Esophagus muscularis mucosa (tissue), 4 donors: ENCODE results near the gene CLCN4. TPM values are rescaled to one million over a fixed set of nuclear protein-coding genes. Genes with fewer than 3 reads are reported as not detected.

Source experiments
- DNase-seq: peaks from one replicate; pipeline ENCODE4 v3.0.0-alpha.2; 2017; ENCODE audit errors: extremely low spot score
- H3K27ac ChIP-seq, 4 donors: fragments of 200-600 bp; sonication (generic); replicated peaks in 1 of 4; 1 replicate in 3 of 4; 2 replicates in 1 of 4; pipeline ENCODE4 v1.5.1; 2016 to 2019; ENCODE audit warnings: mild to moderate bottlenecking in 1 of 4
- H3K27me3 ChIP-seq, 4 donors: fragments of 200-600 bp; sonication (generic); one replicate each; pipeline versions ENCODE4 v1.5.1 to v1.6.0; 2016 to 2019
- H3K36me3 ChIP-seq, 4 donors: fragments of 200-600 bp; sonication (generic); one replicate each; pipeline ENCODE4 v1.5.1; 2016 to 2019
- H3K4me1 ChIP-seq, 4 donors: fragments of 200-600 bp; sonication (generic); one replicate each; pipeline ENCODE4 v1.5.1; 2016 to 2019
- H3K4me3 ChIP-seq, 4 donors: fragments of 200-600 bp; sonication (generic); 1 replicate in 2 of 4; 2 replicates in 2 of 4; pipeline ENCODE4 v1.5.1; 2016 to 2019; ENCODE audit warnings: mild to moderate bottlenecking in 4 of 4, moderate library complexity in 1 of 4
- H3K9me3 ChIP-seq, 4 donors: fragments of 200-600 bp; sonication (generic); 1 replicate in 3 of 4; 2 replicates in 1 of 4; pipeline ENCODE4 v1.5.1; 2016 to 2019
- EP300 ChIP-seq: sonication (generic); formaldehyde crosslinking; IDR thresholded peaks from one replicate; pipeline ENCODE4 v1.6.1; 2017; ENCODE audit warnings: antibody characterized with exemption
- POLR2A ChIP-seq: fragments of 450-650 bp; IDR thresholded peaks from one replicate; pipeline ENCODE4 v1.6.1; 2017; ENCODE audit warnings: antibody characterized with exemption, moderate library complexity, mild to moderate bottlenecking, low read depth
- POLR2AphosphoS5 ChIP-seq, 2 donors: sonication (generic); formaldehyde crosslinking; IDR thresholded peaks; one replicate each; pipeline ENCODE4 v1.6.1; 2017; ENCODE audit warnings: antibody characterized with exemption in 2 of 2
- WGBS: methylation state at CpG from one replicate; pipeline ENCODE4 v1.1.5; 2018; 5-methylcytosine and 5-hydroxymethylcytosine counted together
- intact Hi-C: fragments of 100-400 bp; cut with DNase I; formaldehyde crosslinking; loops from one replicate; pipeline ENCODE4 v1.15.1; 2023
- total RNA-seq, 4 donors: library from RNA; depleted of rRNA; stranded (reverse); fragments of >200 nt; gene quantifications; one replicate each; pipeline versions ENCODE4 v1.1.0 to v1.2.1, GENCODE V29; 2016
- TF ChIP-seq, protein P1 (sequence below), 3 experiments: fragments of 200-600 bp in 2 of 3; fragments of 450-650 bp in 1 of 3; sonication (generic) in 2 of 3; IDR thresholded peaks; one replicate each; pipeline ENCODE4 v1.5.1; 2017 to 2019; ENCODE audit warnings: antibody characterized with exemption in 3 of 3, mild to moderate bottlenecking in 2 of 3, moderate library complexity in 1 of 3

The CLCN4 gene
- total RNA-seq, 4 donors from 2014 or later: 0.42 to 1.8 (median 1.1) TPM

DNA sequence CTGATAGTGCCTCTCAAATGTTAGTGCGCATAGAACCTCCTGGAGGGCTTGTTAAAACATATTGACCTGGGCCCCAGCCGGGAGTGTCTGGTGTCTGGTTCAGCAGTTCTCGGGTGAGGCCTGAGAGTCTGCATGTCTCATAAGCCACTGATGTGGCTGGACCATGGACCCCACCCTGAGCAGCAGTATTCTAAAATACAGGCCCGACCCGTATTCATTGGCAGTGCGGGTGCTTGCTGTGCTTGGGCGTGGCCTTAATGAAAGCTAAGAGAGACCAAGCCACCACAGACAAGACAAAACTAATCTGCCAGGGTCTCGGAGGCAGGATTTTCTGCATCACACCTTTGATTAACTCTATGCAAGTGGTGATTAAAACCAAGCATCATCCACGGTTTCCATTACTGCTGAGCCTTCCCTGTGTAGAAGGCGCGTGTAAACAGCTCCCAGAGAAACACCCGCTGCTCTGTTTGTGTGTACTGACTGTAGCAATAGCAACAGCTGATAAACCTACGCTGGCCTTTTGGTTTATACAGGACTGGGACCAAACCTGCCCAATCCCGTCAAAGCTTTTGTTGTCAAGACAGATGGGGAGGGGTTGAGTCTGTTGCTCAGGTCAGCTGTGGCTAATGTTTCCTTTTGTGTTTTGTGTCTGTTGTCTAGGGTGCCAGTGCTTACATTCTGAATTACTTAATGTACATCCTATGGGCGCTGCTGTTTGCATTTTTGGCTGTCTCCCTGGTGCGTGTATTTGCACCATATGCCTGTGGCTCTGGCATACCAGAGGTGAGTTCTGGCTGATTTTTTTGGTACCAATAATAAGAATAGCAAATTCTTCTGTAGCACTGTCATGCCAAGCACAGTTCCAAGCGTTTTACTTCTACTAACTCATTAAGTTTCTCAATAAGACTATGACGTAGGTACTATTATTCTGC lies 40.8 kb downstream of the CLCN4 start:
- TF ChIP-seq, protein P1, sequence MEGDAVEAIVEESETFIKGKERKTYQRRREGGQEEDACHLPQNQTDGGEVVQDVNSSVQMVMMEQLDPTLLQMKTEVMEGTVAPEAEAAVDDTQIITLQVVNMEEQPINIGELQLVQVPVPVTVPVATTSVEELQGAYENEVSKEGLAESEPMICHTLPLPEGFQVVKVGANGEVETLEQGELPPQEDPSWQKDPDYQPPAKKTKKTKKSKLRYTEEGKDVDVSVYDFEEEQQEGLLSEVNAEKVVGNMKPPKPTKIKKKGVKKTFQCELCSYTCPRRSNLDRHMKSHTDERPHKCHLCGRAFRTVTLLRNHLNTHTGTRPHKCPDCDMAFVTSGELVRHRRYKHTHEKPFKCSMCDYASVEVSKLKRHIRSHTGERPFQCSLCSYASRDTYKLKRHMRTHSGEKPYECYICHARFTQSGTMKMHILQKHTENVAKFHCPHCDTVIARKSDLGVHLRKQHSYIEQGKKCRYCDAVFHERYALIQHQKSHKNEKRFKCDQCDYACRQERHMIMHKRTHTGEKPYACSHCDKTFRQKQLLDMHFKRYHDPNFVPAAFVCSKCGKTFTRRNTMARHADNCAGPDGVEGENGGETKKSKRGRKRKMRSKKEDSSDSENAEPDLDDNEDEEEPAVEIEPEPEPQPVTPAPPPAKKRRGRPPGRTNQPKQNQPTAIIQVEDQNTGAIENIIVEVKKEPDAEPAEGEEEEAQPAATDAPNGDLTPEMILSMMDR (IDR thresholded peaks at IDR 0.05): no peak
- TF ChIP-seq EP300: no peak
- no peak for TF ChIP-seq POLR2AphosphoS5 (IDR thresholded peaks at IDR 0.05)
- TF ChIP-seq POLR2A: no peak
- no peak overlapping the region for H3K27ac ChIP-seq

DNA sequence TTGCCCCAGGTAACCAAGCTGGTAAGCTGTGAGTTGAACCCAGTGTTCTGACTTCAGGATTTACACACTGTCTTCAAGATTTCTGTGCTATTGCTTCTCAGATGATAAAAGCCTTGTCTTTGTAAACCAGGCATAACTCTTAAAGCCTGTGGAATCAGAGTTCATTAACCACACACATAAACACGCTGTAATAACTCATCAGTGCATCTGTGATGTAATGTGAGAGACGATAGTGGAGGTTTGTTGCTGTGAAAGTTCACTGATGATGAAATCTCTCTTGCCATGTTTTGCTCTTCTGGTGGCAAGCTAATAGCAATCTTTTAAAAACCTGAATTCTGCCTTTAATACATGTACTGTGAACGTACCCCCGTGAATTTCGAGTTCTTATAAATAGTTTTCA lies 41.5 kb downstream of the CLCN4 start:
- no peak for DNase-seq
- 76% methylated on average over 5 of the region's 5 CpGs for WGBS
- TF ChIP-seq EP300: no peak
- TF ChIP-seq, protein P1 (IDR thresholded peaks at IDR 0.05): no peak
- no peak for TF ChIP-seq POLR2AphosphoS5 (IDR thresholded peaks at IDR 0.05)
- no peak for TF ChIP-seq POLR2A
- intact Hi-C loops: loop anchor here (10.0 kb wide), 1 partner anchor 907 kb away; no protein-coding TSS in a partner anchor
- Histone ChIP-seq H3K9me3 (no peaks in the 10 kb centered on the region), H3K36me3 (no peaks in the 10 kb centered on the region), H3K4me1 (no peaks in the 10 kb centered on the region), H3K27ac (no peak overlapping the region), H3K27me3 (no peaks in the 10 kb centered on the region), H3K4me3 (no peak overlapping the region)

More for the DNA sequence above, 40.8 kb downstream of the CLCN4 start:
- Histone ChIP-seq H3K27me3 (no peaks in the 10 kb centered on the region), H3K36me3 (no peaks in the 10 kb centered on the region), H3K4me3 (no peak overlapping the region), H3K9me3 (no peaks in the 10 kb centered on the region), H3K4me1 (no peaks in the 10 kb centered on the region)
- no peak for DNase-seq
- WGBS: 74% methylated on average over 18 of the region's 18 CpGs
- intact Hi-C loops: loop anchor here (10.0 kb wide), 1 partner anchor 907 kb away; no protein-coding TSS in a partner anchor

DNA sequence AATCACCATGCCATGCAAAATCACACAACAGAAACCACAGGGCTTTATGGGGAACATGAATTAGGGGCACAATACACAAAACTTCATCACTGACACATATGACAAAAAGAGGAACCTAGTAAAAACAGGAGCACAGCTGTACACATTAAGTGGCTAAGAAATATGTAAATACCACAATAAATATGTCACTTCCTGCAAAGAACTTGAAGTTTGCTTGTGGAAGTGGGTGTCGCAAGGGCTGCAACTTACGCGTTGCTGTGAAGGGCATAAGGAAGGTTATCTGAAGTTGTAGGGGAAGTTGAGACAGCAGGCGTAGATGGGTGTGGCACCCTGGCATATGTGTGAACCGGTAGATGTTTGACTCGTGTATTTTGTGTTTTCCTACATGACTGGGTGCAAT lies 42.4 kb downstream of the CLCN4 start:
- 62% methylated on average over 6 of the region's 6 CpGs for WGBS
- DNase-seq: no peak
- TF ChIP-seq EP300: no peak
- TF ChIP-seq POLR2AphosphoS5 (IDR thresholded peaks at IDR 0.05): no peak
- TF ChIP-seq, protein P1 (IDR thresholded peaks at IDR 0.05): no peak
- no peak for TF ChIP-seq POLR2A
- Histone ChIP-seq H3K36me3 (no peaks in the 10 kb centered on the region), H3K27ac (no peak overlapping the region), H3K4me1 (no peaks in the 10 kb centered on the region), H3K4me3 (no peak overlapping the region), H3K9me3 (no peaks in the 10 kb centered on the region), H3K27me3 (no peaks in the 10 kb centered on the region)
- intact Hi-C loops: loop anchor here (10.0 kb wide), 1 partner anchor 906 kb away; no protein-coding TSS in a partner anchor

DNA sequence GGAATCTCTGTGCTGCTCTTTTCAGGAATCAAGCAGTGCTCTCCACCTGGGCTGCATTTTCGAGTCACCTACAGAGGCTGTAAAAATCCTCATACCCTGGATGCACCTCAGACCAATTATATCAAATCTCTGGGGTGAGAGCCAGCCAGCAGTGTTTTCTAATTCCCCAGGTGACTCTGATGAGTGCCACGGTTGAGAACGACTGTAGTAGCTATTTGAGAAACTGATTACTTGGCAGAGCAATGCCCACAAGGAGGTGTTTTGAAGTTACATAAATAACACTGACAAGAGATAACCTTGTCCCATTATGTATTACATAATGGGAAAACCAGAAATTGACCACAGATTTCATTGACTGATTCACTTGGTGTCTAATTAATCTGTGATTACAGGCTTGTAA lies 46.8 kb downstream of the CLCN4 start:
- Histone ChIP-seq H3K27ac (no peak overlapping the region), H3K9me3 (no peaks in the 10 kb centered on the region), H3K36me3 (no peaks in the 10 kb centered on the region), H3K27me3 (no peaks in the 10 kb centered on the region), H3K4me3 (no peak overlapping the region), H3K4me1 (no peaks in the 10 kb centered on the region)
- TF ChIP-seq POLR2AphosphoS5 (IDR thresholded peaks at IDR 0.05): no peak
- no peak for TF ChIP-seq POLR2A
- TF ChIP-seq EP300: no peak
- TF ChIP-seq, protein P1 (IDR thresholded peaks at IDR 0.05): no peak
- 75% methylated on average over 3 of the region's 3 CpGs for WGBS
- intact Hi-C loops: no loop called here
- DNase-seq: no peak
